Liver (tissue), 9 donors: Measurements from ENCODE around the gene P4HB. TPM values are rescaled to one million over a fixed set of nuclear protein-coding genes. Genes with fewer than 3 reads are reported as not detected.

Source experiments
- DNase-seq: peaks from one replicate; pipeline ENCODE4 v3.0.0-alpha.2; 2017; ENCODE audit warnings: low spot score
- H3K27ac ChIP-seq, 2 donors: one replicate each; pipeline ENCODE4 v1.7.0; 2013; ENCODE audit warnings: inconsistent platforms in 2 of 2, low read length in 2 of 2, control low read depth in 1 of 2, low read depth in 1 of 2, mild to moderate bottlenecking in 1 of 2
- H3K27me3 ChIP-seq, 4 donors: one replicate each; pipeline versions ENCODE4 v1.6.1 to v1.7.0; 2013; ENCODE audit warnings: low read length in 3 of 4, inconsistent platforms in 1 of 4, mild to moderate bottlenecking in 1 of 4, moderate library complexity in 1 of 4; ENCODE audit not compliant: control insufficient read depth in 4 of 4, insufficient read depth in 4 of 4
- H3K36me3 ChIP-seq, 4 donors: one replicate each; pipeline versions ENCODE4 v1.6.1 to v1.7.0; 2013; ENCODE audit warnings: low read length in 3 of 4, mild to moderate bottlenecking in 3 of 4, low read depth in 1 of 4, moderate library complexity in 1 of 4; ENCODE audit not compliant: control insufficient read depth in 4 of 4, insufficient read depth in 3 of 4
- H3K4me1 ChIP-seq, 4 donors: one replicate each; pipeline versions ENCODE4 v1.6.1 to v1.7.0; 2013; ENCODE audit warnings: low read length in 3 of 4, mild to moderate bottlenecking in 3 of 4, moderate library complexity in 1 of 4; ENCODE audit not compliant: control insufficient read depth in 4 of 4, insufficient read depth in 4 of 4
- H3K4me3 ChIP-seq, 3 donors: one replicate each; pipeline versions ENCODE4 v1.6.1 to v1.7.0; 2013; ENCODE audit warnings: low read length in 3 of 3, control low read depth in 1 of 3, low read depth in 1 of 3, mild to moderate bottlenecking in 1 of 3
- H3K9ac ChIP-seq, 2 donors: one replicate each; pipeline ENCODE4 v1.7.0; 2013; ENCODE audit warnings: low read length in 2 of 2, mild to moderate bottlenecking in 2 of 2, moderate library complexity in 2 of 2, control low read depth in 1 of 2, low read depth in 1 of 2
- H3K9me3 ChIP-seq, 4 donors: one replicate each; pipeline versions ENCODE4 v1.6.1 to v1.7.0; 2013; ENCODE audit warnings: low read length in 3 of 4; ENCODE audit not compliant: control insufficient read depth in 4 of 4
- ATF3 ChIP-seq: IDR thresholded peaks from 2 replicates; pipeline ENCODE4 v1.6.1; 2016; ENCODE audit warnings: antibody characterized with exemption
- CTCF ChIP-seq: fragments of 150-350 bp; IDR thresholded peaks from 2 replicates; pipeline ENCODE4 v1.5.1; 2017; ENCODE audit warnings: improper control_type of control experiment, low read depth, low read length; ENCODE audit not compliant: missing input control
- EGR1 ChIP-seq, 2 donors: IDR thresholded peaks; 2 replicates each; pipeline ENCODE4 v1.6.1; 2016 to 2018; ENCODE audit warnings: antibody characterized with exemption in 2 of 2, low read depth in 2 of 2
- FOXA1 ChIP-seq: IDR thresholded peaks from 2 replicates; pipeline ENCODE4 v1.6.1; 2016; ENCODE audit warnings: antibody characterized with exemption
- FOXA2 ChIP-seq: IDR thresholded peaks from 2 replicates; pipeline ENCODE4 v1.6.1; 2016; ENCODE audit warnings: antibody characterized with exemption
- GABPA ChIP-seq, 2 donors: IDR thresholded peaks in 1 of 2; conservative IDR thresholded peaks in 1 of 2; 2 replicates each; pipeline ENCODE4 v1.6.1; 2016; ENCODE audit warnings: antibody characterized with exemption in 2 of 2, mild to moderate bottlenecking in 1 of 2, moderate library complexity in 1 of 2
- MAX ChIP-seq: IDR thresholded peaks from 2 replicates; pipeline ENCODE4 v1.6.1; 2016; ENCODE audit warnings: antibody characterized with exemption
- NR2F2 ChIP-seq: IDR thresholded peaks from 2 replicates; pipeline ENCODE4 v1.6.1; 2016; ENCODE audit warnings: antibody characterized with exemption
- REST ChIP-seq: IDR thresholded peaks from 2 replicates; pipeline ENCODE4 v1.6.1; 2016; ENCODE audit warnings: antibody characterized with exemption, mild to moderate bottlenecking
- TAF1 ChIP-seq: conservative IDR thresholded peaks from 2 replicates; pipeline ENCODE4 v1.6.1; 2016; ENCODE audit warnings: antibody characterized with exemption, mild to moderate bottlenecking
- YY1 ChIP-seq: IDR thresholded peaks from 2 replicates; pipeline ENCODE4 v1.6.1; 2016; ENCODE audit warnings: antibody characterized with exemption, mild to moderate bottlenecking
- WGBS: extraction: QIAGEN DNeasy Blood & Tissue Kit; methylation state at CpG from one replicate; pipeline ENCODE4 v1.1.7; 2013; 5-methylcytosine and 5-hydroxymethylcytosine counted together
- polyA plus RNA-seq, 2 donors: library from polyadenylated mRNA; stranded (reverse) in 1 of 2; unstranded in 1 of 2; fragments of 200-250 nt in 1 of 2; fragments of >200 nt in 1 of 2; fragmentation: Nextera tagmentation in 1 of 2; extraction: Ambion mirVana in 1 of 2; gene quantifications; one replicate each; pipeline versions ENCODE4 v1.2.1 to v1.2.3, GENCODE V29; 2013 to 2015
- total RNA-seq, 2 donors: library from RNA; depleted of rRNA; stranded (reverse); fragments of >200 nt; gene quantifications; one replicate each; pipeline ENCODE4 v1.2.3, GENCODE V29; 2014
- donor health status: healthy.
- donor health status: healthy.
- donor health status: healthy.
- donor health status: healthy.
- donor health status: healthy.

The P4HB gene
- total and polyA plus RNA-seq, 4 donors: 1,000 to 3,361 (median 1,576) TPM

GRCh38 chr17:81813371-81813684, 47.0 kb downstream of the P4HB start:
- no peak for DNase-seq
- H3K9ac ChIP-seq: no peak overlapping the region
- TF ChIP-seq YY1 (no peak), NR2F2 (no peak)
- H3K27me3 ChIP-seq: no peaks in the 10 kb centered on the region
- peaks cover 4 to 20% (median 6%) of the 10 kb centered on the region in 4 donors for H3K36me3 ChIP-seq
- H3K27ac ChIP-seq: no peak overlapping the region
- WGBS: 90% methylated on average over 15 of the region's 15 CpGs
- no peaks in the 10 kb centered on the region for H3K9me3 ChIP-seq
- peaks cover 0 to 5% (median 0%) of the 10 kb centered on the region in 4 donors for H3K4me1 ChIP-seq
- H3K4me3 ChIP-seq: no peak overlapping the region

GRCh38 chr17:81812571-81813370, 47.6 kb downstream of the P4HB start:
- Histone ChIP-seq H3K9ac (no peak overlapping the region), H3K36me3 (peaks cover 4 to 20% (median 6%) of the 10 kb centered on the region in 4 donors), H3K27ac (no peak overlapping the region), H3K9me3 (no peaks in the 10 kb centered on the region), H3K4me3 (no peak overlapping the region), H3K27me3 (no peaks in the 10 kb centered on the region), H3K4me1 (peaks cover 0 to 5% (median 0%) of the 10 kb centered on the region in 4 donors)
- 89% methylated on average over 45 of the region's 45 CpGs for WGBS
- no peak for DNase-seq
- TF ChIP-seq FOXA1: no peak

- Histone ChIP-seq H3K4me3 (no peak overlapping the region), H3K4me1 (peaks cover 0 to 5% (median 1%) of the 10 kb centered on the region in 4 donors), H3K27ac (no peak overlapping the region), H3K27me3 (no peaks in the 10 kb centered on the region), H3K9me3 (no peaks in the 10 kb centered on the region), H3K36me3 (peaks cover 4 to 20% (median 6%) of the 10 kb centered on the region in 4 donors), H3K9ac (no peak overlapping the region)
- 83% methylated on average over 24 of the region's 24 CpGs for WGBS
- no peak for TF ChIP-seq ATF3
- DNase-seq: no peak
Observed at GRCh38 chr17:81811705-81812570, 48.4 kb downstream of the P4HB start.

GRCh38 chr17:81810892-81811704, 49.2 kb downstream of the P4HB start:
- peaks cover 0 to 9% (median 3%) of the 10 kb centered on the region in 4 donors for H3K4me1 ChIP-seq
- H3K36me3 ChIP-seq: peaks cover 4 to 20% (median 6%) of the 10 kb centered on the region in 4 donors
- H3K9ac ChIP-seq: no peak overlapping the region
- no peak for DNase-seq
- H3K9me3 ChIP-seq: no peaks in the 10 kb centered on the region
- no peaks in the 10 kb centered on the region for H3K27me3 ChIP-seq
- H3K27ac ChIP-seq: no peak overlapping the region
- H3K4me3 ChIP-seq: no peak overlapping the region
- 93% methylated on average over 42 of the region's 42 CpGs for WGBS
- TF ChIP-seq CTCF: no peak
- TF ChIP-seq TAF1: no peak
- TF ChIP-seq REST: no peak
- TF ChIP-seq GABPA (IDR thresholded peaks at IDR 0.05 in 1 of 2, conservative IDR thresholded peaks at IDR 0.05 in 1 of 2): no peak
- no peak for TF ChIP-seq MAX
- TF ChIP-seq FOXA2: no peak
- TF ChIP-seq EGR1 (IDR thresholded peaks at IDR 0.05; ENCODE audit: low read depth in 2 of 2): no peak
- no peak for TF ChIP-seq YY1
